ENCODE measurements around the gene PTMS. TPM values are rescaled to one million over a fixed set of nuclear protein-coding genes. Genes with fewer than 3 reads are reported as not detected.
A peak's percentile ranks its signal among the peaks of the same experiment; 100 is the strongest.

PTMS gene
- total and polyA plus RNA-seq, 9 of the 15 experiments (the other 6 are each of a cell fraction or from before 2014, with no cell fraction given): 5.1 to 287 (median 78.5) TPM

DNA sequence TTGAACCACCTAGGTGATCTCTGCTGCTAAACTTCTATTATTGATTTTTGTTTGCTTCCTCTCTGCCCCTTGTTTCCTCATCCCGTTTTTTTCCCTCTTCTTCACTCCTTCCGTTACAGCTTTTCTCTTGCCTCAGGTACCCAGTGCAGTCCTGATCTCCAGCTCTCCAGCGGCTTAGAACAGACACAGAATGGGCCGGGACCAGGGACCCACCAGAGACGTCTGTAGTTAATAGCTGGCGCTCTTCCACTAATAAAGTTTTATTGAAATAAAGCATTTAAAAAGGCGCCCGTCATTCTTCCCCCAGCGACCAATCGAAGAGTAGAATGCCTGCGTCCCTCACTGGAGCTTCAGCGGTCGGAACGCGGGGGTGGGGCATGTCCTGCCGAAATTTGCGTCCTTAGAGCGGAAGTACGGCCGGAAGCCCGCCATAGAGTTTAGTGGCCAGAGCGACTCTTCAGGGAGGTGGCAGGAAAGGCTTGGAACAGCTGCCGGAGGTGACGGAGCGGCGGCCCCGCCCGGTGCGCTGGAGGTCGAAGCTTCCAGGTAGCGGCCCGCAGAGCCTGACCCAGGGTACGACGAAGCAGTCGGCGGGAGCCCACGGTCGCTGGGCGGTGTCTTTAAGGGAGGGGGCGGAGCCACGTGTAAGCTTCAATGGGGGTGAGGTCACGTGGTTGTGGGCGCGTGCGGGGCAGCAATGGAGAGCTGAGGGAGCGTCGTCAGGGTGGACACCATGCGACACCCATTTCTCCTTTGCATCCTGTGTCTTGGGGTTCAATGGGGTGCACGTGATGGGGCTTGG lies 42.4 kb upstream of the PTMS start, which contains the start of gene COPS7A (continued):
- TF ChIP-seq, protein P1, sequence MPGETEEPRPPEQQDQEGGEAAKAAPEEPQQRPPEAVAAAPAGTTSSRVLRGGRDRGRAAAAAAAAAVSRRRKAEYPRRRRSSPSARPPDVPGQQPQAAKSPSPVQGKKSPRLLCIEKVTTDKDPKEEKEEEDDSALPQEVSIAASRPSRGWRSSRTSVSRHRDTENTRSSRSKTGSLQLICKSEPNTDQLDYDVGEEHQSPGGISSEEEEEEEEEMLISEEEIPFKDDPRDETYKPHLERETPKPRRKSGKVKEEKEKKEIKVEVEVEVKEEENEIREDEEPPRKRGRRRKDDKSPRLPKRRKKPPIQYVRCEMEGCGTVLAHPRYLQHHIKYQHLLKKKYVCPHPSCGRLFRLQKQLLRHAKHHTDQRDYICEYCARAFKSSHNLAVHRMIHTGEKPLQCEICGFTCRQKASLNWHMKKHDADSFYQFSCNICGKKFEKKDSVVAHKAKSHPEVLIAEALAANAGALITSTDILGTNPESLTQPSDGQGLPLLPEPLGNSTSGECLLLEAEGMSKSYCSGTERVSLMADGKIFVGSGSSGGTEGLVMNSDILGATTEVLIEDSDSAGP (CRISPR knock-in tag; IDR thresholded peaks at IDR 0.05): peak; percentile 64; the same call in 1 of the 2 replicates
- peak; percentile 94 for TF ChIP-seq ZNF121 (CRISPR knock-in tag; conservative IDR thresholded peaks at IDR 0.05)
- no peak for TF ChIP-seq MAFG (tag; conservative IDR thresholded peaks at IDR 0.05)
- TF ChIP-seq SP1 (CRISPR knock-in tag; IDR thresholded peaks at IDR 0.05): peak; percentile 93
- no peak for TF ChIP-seq U2AF2 (optimal IDR thresholded peaks at IDR 0.05; ENCODE audit: low read depth, low read length)
- no peak for TF ChIP-seq ZNF77 (CRISPR knock-in tag; IDR thresholded peaks at IDR 0.05)
- TF ChIP-seq, protein P2, sequence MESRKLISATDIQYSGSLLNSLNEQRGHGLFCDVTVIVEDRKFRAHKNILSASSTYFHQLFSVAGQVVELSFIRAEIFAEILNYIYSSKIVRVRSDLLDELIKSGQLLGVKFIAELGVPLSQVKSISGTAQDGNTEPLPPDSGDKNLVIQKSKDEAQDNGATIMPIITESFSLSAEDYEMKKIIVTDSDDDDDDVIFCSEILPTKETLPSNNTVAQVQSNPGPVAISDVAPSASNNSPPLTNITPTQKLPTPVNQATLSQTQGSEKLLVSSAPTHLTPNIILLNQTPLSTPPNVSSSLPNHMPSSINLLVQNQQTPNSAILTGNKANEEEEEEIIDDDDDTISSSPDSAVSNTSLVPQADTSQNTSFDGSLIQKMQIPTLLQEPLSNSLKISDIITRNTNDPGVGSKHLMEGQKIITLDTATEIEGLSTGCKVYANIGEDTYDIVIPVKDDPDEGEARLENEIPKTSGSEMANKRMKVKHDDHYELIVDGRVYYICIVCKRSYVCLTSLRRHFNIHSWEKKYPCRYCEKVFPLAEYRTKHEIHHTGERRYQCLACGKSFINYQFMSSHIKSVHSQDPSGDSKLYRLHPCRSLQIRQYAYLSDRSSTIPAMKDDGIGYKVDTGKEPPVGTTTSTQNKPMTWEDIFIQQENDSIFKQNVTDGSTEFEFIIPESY (CRISPR knock-in tag; IDR thresholded peaks at IDR 0.05): no peak
- TF ChIP-seq RBM39 (optimal IDR thresholded peaks at IDR 0.05; ENCODE audit: low read depth, low read length): no peak
- no peak for TF ChIP-seq WHSC1 (IDR thresholded peaks at IDR 0.05; ENCODE audit: low read length)
- TF ChIP-seq ZBTB8A (IDR thresholded peaks at IDR 0.05; ENCODE audit: partially characterized antibody): no peak
- TF ChIP-seq, protein P3, sequence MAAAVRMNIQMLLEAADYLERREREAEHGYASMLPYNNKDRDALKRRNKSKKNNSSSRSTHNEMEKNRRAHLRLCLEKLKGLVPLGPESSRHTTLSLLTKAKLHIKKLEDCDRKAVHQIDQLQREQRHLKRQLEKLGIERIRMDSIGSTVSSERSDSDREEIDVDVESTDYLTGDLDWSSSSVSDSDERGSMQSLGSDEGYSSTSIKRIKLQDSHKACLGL (CRISPR knock-in tag; IDR thresholded peaks at IDR 0.05; ENCODE audit: borderline replicate concordance, poor library complexity, severe bottlenecking): peak; percentile 50
- 0 out of 2 replicates have a peak, but pooled peaks have one; percentile 14 for TF ChIP-seq SMC3 (conservative IDR thresholded peaks at IDR 0.05; ENCODE audit: insufficient read depth, low read depth, low read length)
- TF ChIP-seq, protein P4, sequence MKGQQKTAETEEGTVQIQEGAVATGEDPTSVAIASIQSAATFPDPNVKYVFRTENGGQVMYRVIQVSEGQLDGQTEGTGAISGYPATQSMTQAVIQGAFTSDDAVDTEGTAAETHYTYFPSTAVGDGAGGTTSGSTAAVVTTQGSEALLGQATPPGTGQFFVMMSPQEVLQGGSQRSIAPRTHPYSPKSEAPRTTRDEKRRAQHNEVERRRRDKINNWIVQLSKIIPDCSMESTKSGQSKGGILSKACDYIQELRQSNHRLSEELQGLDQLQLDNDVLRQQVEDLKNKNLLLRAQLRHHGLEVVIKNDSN (CRISPR knock-in tag; IDR thresholded peaks at IDR 0.05): peak; percentile 95
- TF ChIP-seq NRF1 (conservative IDR thresholded peaks at IDR 0.05 in 1 of 2, IDR thresholded peaks at IDR 0.05 in 1 of 2): peak; percentile 78 to 84
- TF ChIP-seq, protein P5, sequence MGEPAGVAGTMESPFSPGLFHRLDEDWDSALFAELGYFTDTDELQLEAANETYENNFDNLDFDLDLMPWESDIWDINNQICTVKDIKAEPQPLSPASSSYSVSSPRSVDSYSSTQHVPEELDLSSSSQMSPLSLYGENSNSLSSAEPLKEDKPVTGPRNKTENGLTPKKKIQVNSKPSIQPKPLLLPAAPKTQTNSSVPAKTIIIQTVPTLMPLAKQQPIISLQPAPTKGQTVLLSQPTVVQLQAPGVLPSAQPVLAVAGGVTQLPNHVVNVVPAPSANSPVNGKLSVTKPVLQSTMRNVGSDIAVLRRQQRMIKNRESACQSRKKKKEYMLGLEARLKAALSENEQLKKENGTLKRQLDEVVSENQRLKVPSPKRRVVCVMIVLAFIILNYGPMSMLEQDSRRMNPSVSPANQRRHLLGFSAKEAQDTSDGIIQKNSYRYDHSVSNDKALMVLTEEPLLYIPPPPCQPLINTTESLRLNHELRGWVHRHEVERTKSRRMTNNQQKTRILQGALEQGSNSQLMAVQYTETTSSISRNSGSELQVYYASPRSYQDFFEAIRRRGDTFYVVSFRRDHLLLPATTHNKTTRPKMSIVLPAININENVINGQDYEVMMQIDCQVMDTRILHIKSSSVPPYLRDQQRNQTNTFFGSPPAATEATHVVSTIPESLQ (CRISPR knock-in tag; IDR thresholded peaks at IDR 0.05): peak; percentile 64; the same call in 1 of the 2 replicates
- TF ChIP-seq YBX1 (IDR thresholded peaks at IDR 0.05): no peak
- TF ChIP-seq, protein P6, sequence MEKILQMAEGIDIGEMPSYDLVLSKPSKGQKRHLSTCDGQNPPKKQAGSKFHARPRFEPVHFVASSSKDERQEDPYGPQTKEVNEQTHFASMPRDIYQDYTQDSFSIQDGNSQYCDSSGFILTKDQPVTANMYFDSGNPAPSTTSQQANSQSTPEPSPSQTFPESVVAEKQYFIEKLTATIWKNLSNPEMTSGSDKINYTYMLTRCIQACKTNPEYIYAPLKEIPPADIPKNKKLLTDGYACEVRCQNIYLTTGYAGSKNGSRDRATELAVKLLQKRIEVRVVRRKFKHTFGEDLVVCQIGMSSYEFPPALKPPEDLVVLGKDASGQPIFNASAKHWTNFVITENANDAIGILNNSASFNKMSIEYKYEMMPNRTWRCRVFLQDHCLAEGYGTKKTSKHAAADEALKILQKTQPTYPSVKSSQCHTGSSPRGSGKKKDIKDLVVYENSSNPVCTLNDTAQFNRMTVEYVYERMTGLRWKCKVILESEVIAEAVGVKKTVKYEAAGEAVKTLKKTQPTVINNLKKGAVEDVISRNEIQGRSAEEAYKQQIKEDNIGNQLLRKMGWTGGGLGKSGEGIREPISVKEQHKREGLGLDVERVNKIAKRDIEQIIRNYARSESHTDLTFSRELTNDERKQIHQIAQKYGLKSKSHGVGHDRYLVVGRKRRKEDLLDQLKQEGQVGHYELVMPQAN (IDR thresholded peaks at IDR 0.05; ENCODE audit: borderline replicate concordance): peak; percentile 74; the same call in 1 of the 2 replicates
- 0 out of 2 replicates have a peak, but pooled peaks have one; percentile 64 for TF ChIP-seq SOX6 (IDR thresholded peaks at IDR 0.05)
- TF ChIP-seq BCL6 (CRISPR knock-in tag; IDR thresholded peaks at IDR 0.05): no peak

Measured in K562 (cell line).